Panc1 (cell line): ENCODE results near the gene MEIS3. TPM values are rescaled to one million over a fixed set of nuclear protein-coding genes. Genes with fewer than 3 reads are reported as not detected.

Experiments used
- ATAC-seq: fragments of 200-7000 bp; cut with Tn5 transposase; 2 replicates; pipeline ENCODE4 v1.9.1; 2020; ENCODE audit warnings: mild to moderate bottlenecking, moderate library complexity
- BruUV-seq: library from RNA; stranded (reverse); fragments of 400-500 nt; replicated peaks from 2 replicates; lab custom pipeline; 2021; lab: Mats Ljungman, UMichigan
- CTCF ChIA-PET: fragments of 300-600 bp; sonication (Branson Sonifier 250); formaldehyde crosslinking; loops from one replicate; lab custom pipeline; 2022; ENCODE audit warnings: antibody characterized with exemption; lab: Charles Lee
- POLR2A ChIA-PET: fragments of 300-600 bp; sonication (Branson Sonifier 250); formaldehyde crosslinking; loops from one replicate; lab custom pipeline; 2022; ENCODE audit warnings: antibody characterized with exemption; lab: Charles Lee
- DNase-seq: peaks from one replicate; pipeline ENCODE4 v3.0.0-alpha.2; 2010; ENCODE audit warnings: low read depth, low spot score
- H3K27ac ChIP-seq: 2 replicates; pipeline ENCODE4 v1.5.1; 2011; ENCODE audit warnings: mild to moderate bottlenecking, low read length, inconsistent platforms
- H3K27me3 ChIP-seq: fragments of 200-500 bp; sonication (Bioruptor generic); 2 replicates; pipeline ENCODE4 v1.6.0; 2014; ENCODE audit warnings: low read length, inconsistent platforms; ENCODE audit not compliant: control insufficient read depth, insufficient read depth
- H3K36me3 ChIP-seq: fragments of 200-500 bp; sonication (Bioruptor generic); 2 replicates; pipeline ENCODE4 v1.5.1; 2014; ENCODE audit warnings: inconsistent platforms, mild to moderate bottlenecking, low read length, moderate library complexity; ENCODE audit not compliant: control insufficient read depth, insufficient read depth
- H3K4me1 ChIP-seq: 2 replicates; pipeline ENCODE4 v1.5.1; 2011; ENCODE audit warnings: inconsistent platforms, mild to moderate bottlenecking, low read length, moderate library complexity; ENCODE audit not compliant: control insufficient read depth, insufficient read depth
- H3K4me3 ChIP-seq, 2 experiments: 2 replicates each; pipeline ENCODE4 v1.5.1; 2011 to 2012; ENCODE audit warnings: low read depth in 2 of 2, low read length in 2 of 2, mild to moderate bottlenecking in 2 of 2, inconsistent platforms in 1 of 2, moderate library complexity in 1 of 2
- H3K9me3 ChIP-seq: fragments of 200-500 bp; sonication (Bioruptor generic); 2 replicates; pipeline ENCODE4 v1.5.1; 2014; ENCODE audit warnings: low read depth, mild to moderate bottlenecking, inconsistent platforms, low read length, moderate library complexity; ENCODE audit not compliant: control insufficient read depth, insufficient read depth
- CTCF ChIP-seq: fragments of 450-650 bp; IDR thresholded peaks from 2 replicates; pipeline ENCODE4 v1.5.1; 2017; ENCODE audit warnings: mild to moderate bottlenecking
- POLR2AphosphoS5 ChIP-seq: IDR thresholded peaks from 2 replicates; pipeline ENCODE4 v1.6.1; 2012; ENCODE audit warnings: mild to moderate bottlenecking, low read depth, low read length, moderate library complexity
- REST ChIP-seq, 2 experiments: IDR thresholded peaks; 2 replicates each; pipeline ENCODE4 v1.6.1; 2011 to 2012; ENCODE audit warnings: low read depth in 2 of 2, control low read depth in 1 of 2, low read length in 1 of 2, mild to moderate bottlenecking in 1 of 2, moderate library complexity in 1 of 2; ENCODE audit not compliant: insufficient read depth in 1 of 2
- SIN3A ChIP-seq: IDR thresholded peaks from 2 replicates; pipeline ENCODE4 v1.6.1; 2012; ENCODE audit warnings: low read depth, mild to moderate bottlenecking, low read length, moderate library complexity, borderline replicate concordance; ENCODE audit not compliant: insufficient read depth
- TCF7L2 ChIP-seq: IDR thresholded peaks from 2 replicates; pipeline ENCODE4 v1.6.1; 2011; ENCODE audit warnings: mild to moderate bottlenecking, low read depth, low read length, inconsistent platforms
- in situ Hi-C: cut with HindIII; loops from 2 replicates; pipeline ENCODE4 v1.10.0; 2016; ENCODE audit warnings: low sequenced_read_pairs, low pct_unique_long_range_greater_than_20kb
- intact Hi-C: fragments of 100-400 bp; cut with micrococcal nuclease; formaldehyde crosslinking; loops from one replicate; pipeline ENCODE4 v1.10.0; 2022; ENCODE audit not compliant: unreplicated experiment
- total RNA-seq: library from RNA; stranded (reverse); gene quantifications from one replicate; pipeline ENCODE4 v1.2.1, GENCODE V29; 2021; ENCODE audit not compliant: unreplicated experiment

MEIS3 gene
- total RNA-seq, 1 experiment from 2014 or later: 11.3 TPM

- Histone ChIP-seq H3K36me3 (peaks cover 7% of the 10 kb centered on the region), H3K27me3 (no peaks in the 10 kb centered on the region), H3K4me3 (no peak overlapping the region), H3K27ac (no peak overlapping the region), H3K4me1 (no peaks in the 10 kb centered on the region), H3K9me3 (no peaks in the 10 kb centered on the region)
- in situ Hi-C loops (no loop called here), intact Hi-C loops (no loop called here)
- ChIA-PET CTCF (no interaction called here), POLR2A (no interaction called here)
- TSS peak; percentile 74 for BruUV-seq
- TF ChIP-seq SIN3A: no peak
- TF ChIP-seq CTCF: no peak
- no peak for TF ChIP-seq REST (IDR thresholded peaks at IDR 0.05; ENCODE audit: insufficient read depth in 1 of 2, low read depth in 2 of 2, low read length in 1 of 2)
- TF ChIP-seq POLR2AphosphoS5: no peak
- TF ChIP-seq TCF7L2: no peak
- DNase-seq (no peak), ATAC-seq (peak; percentile 72; the same call in 1 of the 2 replicates)
Observed at GRCh38 chr19:47363758-47364531, 55.4 kb downstream of the MEIS3 start.

GRCh38 chr19:47362321-47362720 lies 57.0 kb downstream of the MEIS3 start:
- ATAC-seq (no peak), DNase-seq (no peak)
- Histone ChIP-seq H3K27me3 (no peaks in the 10 kb centered on the region), H3K4me3 (no peak overlapping the region), H3K9me3 (no peaks in the 10 kb centered on the region), H3K27ac (no peak overlapping the region), H3K4me1 (no peaks in the 10 kb centered on the region), H3K36me3 (peaks cover 7% of the 10 kb centered on the region)
- in situ Hi-C loops (no loop called here), intact Hi-C loops (no loop called here)
- TF ChIP-seq CTCF (no peak), POLR2AphosphoS5 (no peak), TCF7L2 (no peak), REST (IDR thresholded peaks at IDR 0.05; ENCODE audit: insufficient read depth in 1 of 2, low read depth in 2 of 2, low read length in 1 of 2) (no peak), SIN3A (no peak)
- ChIA-PET POLR2A (no interaction called here), CTCF (no interaction called here)
- no TSS peak for BruUV-seq
